Measurements from ENCODE around the gene CBLB.

DNA sequence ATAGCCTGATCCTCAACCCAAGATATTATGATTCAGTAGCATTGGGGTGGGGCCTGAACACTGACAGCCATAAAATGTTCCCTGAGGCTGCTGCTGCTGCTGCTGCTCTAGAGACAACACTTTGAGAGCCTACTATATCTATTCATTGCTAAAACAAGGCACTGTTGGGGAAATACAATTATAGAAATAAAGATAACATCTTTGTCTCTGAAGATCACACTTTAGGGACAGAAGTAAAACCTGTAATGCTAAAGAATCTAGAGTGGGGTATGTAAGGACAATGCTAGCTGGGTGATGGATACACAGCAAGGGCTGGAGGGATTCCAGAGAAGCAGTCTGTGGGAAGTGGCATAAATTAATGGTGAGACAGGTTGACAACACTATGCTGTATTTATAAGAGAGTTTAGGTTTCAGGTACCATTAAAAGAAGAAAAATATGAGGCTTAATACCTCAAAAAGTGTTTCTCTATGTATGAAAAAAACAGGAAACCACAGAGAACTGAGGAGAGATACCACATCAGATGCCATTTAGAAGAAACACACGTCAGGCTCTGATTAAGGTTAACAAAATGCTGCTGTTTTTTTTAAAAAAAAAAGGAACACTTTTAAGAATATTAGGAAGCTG, 115.9 kb downstream of the CBLB start:
- TF ChIP-seq TAF1 (IDR thresholded peaks at IDR 0.05; ENCODE audit: borderline replicate concordance, insufficient read depth, low read length) (no peak), POLR2AphosphoS5 (IDR thresholded peaks at IDR 0.05; ENCODE audit: low read depth, low read length) (no peak), FOXP2 (optimal IDR thresholded peaks at IDR 0.05; ENCODE audit: borderline replicate concordance, extremely low read depth, extremely low read length, insufficient read depth) (no peak)
- TF ChIP-seq, protein P1, sequence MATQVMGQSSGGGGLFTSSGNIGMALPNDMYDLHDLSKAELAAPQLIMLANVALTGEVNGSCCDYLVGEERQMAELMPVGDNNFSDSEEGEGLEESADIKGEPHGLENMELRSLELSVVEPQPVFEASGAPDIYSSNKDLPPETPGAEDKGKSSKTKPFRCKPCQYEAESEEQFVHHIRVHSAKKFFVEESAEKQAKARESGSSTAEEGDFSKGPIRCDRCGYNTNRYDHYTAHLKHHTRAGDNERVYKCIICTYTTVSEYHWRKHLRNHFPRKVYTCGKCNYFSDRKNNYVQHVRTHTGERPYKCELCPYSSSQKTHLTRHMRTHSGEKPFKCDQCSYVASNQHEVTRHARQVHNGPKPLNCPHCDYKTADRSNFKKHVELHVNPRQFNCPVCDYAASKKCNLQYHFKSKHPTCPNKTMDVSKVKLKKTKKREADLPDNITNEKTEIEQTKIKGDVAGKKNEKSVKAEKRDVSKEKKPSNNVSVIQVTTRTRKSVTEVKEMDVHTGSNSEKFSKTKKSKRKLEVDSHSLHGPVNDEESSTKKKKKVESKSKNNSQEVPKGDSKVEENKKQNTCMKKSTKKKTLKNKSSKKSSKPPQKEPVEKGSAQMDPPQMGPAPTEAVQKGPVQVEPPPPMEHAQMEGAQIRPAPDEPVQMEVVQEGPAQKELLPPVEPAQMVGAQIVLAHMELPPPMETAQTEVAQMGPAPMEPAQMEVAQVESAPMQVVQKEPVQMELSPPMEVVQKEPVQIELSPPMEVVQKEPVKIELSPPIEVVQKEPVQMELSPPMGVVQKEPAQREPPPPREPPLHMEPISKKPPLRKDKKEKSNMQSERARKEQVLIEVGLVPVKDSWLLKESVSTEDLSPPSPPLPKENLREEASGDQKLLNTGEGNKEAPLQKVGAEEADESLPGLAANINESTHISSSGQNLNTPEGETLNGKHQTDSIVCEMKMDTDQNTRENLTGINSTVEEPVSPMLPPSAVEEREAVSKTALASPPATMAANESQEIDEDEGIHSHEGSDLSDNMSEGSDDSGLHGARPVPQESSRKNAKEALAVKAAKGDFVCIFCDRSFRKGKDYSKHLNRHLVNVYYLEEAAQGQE (IDR thresholded peaks at IDR 0.05; ENCODE audit: insufficient read depth in 1 of 2, low read depth in 2 of 2, low read length in 2 of 2), result no peak
